Measurements from ENCODE around the gene AP3B2. TPM values are rescaled to one million over a fixed set of nuclear protein-coding genes. Genes with fewer than 3 reads are reported as not detected.

AP3B2 gene
- total RNA-seq, 1 experiment from 2014 or later: 0.07 TPM

- no peaks in the 10 kb centered on the region for H3K79me2 ChIP-seq (ENCODE audit: insufficient read depth, low read length)
- ChIA-PET POLR2A (no interaction called here), RAD21 (ENCODE audit: low non-redundant PET in 1 of 2, low total read pairs in 2 of 2, uncharacterized antibody in 2 of 2, unreplicated experiment in 2 of 2) (no interaction called here), CTCF (no interaction called here)
- no TSS peak for BruUV-seq (replicated peaks)
- H2AFZ ChIP-seq (ENCODE audit: low read depth, low read length, poor library complexity, severe bottlenecking): no peak overlapping the region
- no peak overlapping the region for H3K4me3 ChIP-seq (replicated peaks in 1 of 2; ENCODE audit: low read depth in 1 of 2, low read length in 2 of 2)
- H3K9ac ChIP-seq (ENCODE audit: low read length): no peak overlapping the region
- no peaks in the 10 kb centered on the region for H4K20me1 ChIP-seq (ENCODE audit: insufficient read depth)
- DNase-seq (ENCODE audit: low read depth, low spot score) (no peak), ATAC-seq (no peak)
- no peaks in the 10 kb centered on the region for H3K36me3 ChIP-seq (ENCODE audit: control insufficient read depth in 1 of 2, insufficient read depth in 2 of 2, low read length in 2 of 2)
- intact Hi-C loops (cut with micrococcal nuclease): no loop called here
- no peaks in the 10 kb centered on the region for H3K9me3 ChIP-seq (ENCODE audit: control insufficient read depth in 1 of 2, insufficient read depth in 1 of 2, low read depth in 1 of 2, low read length in 2 of 2)
- peaks cover 7% of the 10 kb centered on the region; the same call in 1 of the 2 replicates for H3K27me3 ChIP-seq (ENCODE audit: insufficient read depth, low read length)
- H3K27ac ChIP-seq (ENCODE audit: low read depth, low read length): no peak overlapping the region
- H3K4me1 ChIP-seq (ENCODE audit: control insufficient read depth in 1 of 2, insufficient read depth in 2 of 2, low read length in 2 of 2): no peaks in the 10 kb centered on the region
- no peaks in the 10 kb centered on the region for H3K9me2 ChIP-seq (ENCODE audit: insufficient read depth)
- H3K4me2 ChIP-seq (ENCODE audit: low read length): no peak overlapping the region
- TF ChIP-seq CTCF (IDR thresholded peaks at IDR 0.05 in 2 of 3, conservative IDR thresholded peaks at IDR 0.05 in 1 of 3; ENCODE audit: borderline replicate concordance in 1 of 3, insufficient read depth in 1 of 3, low read depth in 2 of 3, low read length in 2 of 3) (no peak), ZFX (IDR thresholded peaks at IDR 0.05) (no peak), EZH2phosphoT487 (IDR thresholded peaks at IDR 0.05; ENCODE audit: borderline replicate concordance) (no peak), JUND (IDR thresholded peaks at IDR 0.05) (no peak), ZBTB33 (IDR thresholded peaks at IDR 0.05; ENCODE audit: extremely low read depth, insufficient replicate concordance, low read length) (no peak), SRF (IDR thresholded peaks at IDR 0.05; ENCODE audit: low read depth) (no peak), POLR2AphosphoS5 (IDR thresholded peaks at IDR 0.05; ENCODE audit: low read depth, low read length) (no peak), RAD21 (IDR thresholded peaks at IDR 0.05; ENCODE audit: low read depth) (no peak), EZH2 (IDR thresholded peaks at IDR 0.05) (no peak), CBX3 (IDR thresholded peaks at IDR 0.05; ENCODE audit: low read depth) (no peak), EGR1 (IDR thresholded peaks at IDR 0.05; ENCODE audit: low read depth) (no peak), ZNF274 (IDR thresholded peaks at IDR 0.05; ENCODE audit: low read depth, low read length) (no peak), ELF1 (IDR thresholded peaks at IDR 0.05; ENCODE audit: borderline replicate concordance, low read depth) (no peak), YY1 (IDR thresholded peaks at IDR 0.05; ENCODE audit: extremely low read depth, insufficient replicate concordance, low read depth, low read length) (no peak), POLR2A (IDR thresholded peaks at IDR 0.05; ENCODE audit: borderline replicate concordance, extremely low read depth, insufficient read depth, insufficient read length) (no peak), SIN3A (IDR thresholded peaks at IDR 0.05; ENCODE audit: low read depth) (no peak)
These were observed 34.8 kb downstream of the AP3B2 start for GRCh38 chr15:82674873-82675272.

Measured in HCT116 (cell line).